Liver (tissue), 9 donors: ENCODE results near the gene SLC24A1. TPM values are rescaled to one million over a fixed set of nuclear protein-coding genes. Genes with fewer than 3 reads are reported as not detected.

Source experiments
- DNase-seq: peaks from one replicate; pipeline ENCODE4 v3.0.0-alpha.2; 2017; ENCODE audit warnings: low spot score
- H3K27ac ChIP-seq, 2 donors: one replicate each; pipeline ENCODE4 v1.7.0; 2013; ENCODE audit warnings: inconsistent platforms in 2 of 2, low read length in 2 of 2, control low read depth in 1 of 2, low read depth in 1 of 2, mild to moderate bottlenecking in 1 of 2
- H3K27me3 ChIP-seq, 4 donors: one replicate each; pipeline versions ENCODE4 v1.6.1 to v1.7.0; 2013; ENCODE audit warnings: low read length in 3 of 4, inconsistent platforms in 1 of 4, mild to moderate bottlenecking in 1 of 4, moderate library complexity in 1 of 4; ENCODE audit not compliant: control insufficient read depth in 4 of 4, insufficient read depth in 4 of 4
- H3K36me3 ChIP-seq, 4 donors: one replicate each; pipeline versions ENCODE4 v1.6.1 to v1.7.0; 2013; ENCODE audit warnings: low read length in 3 of 4, mild to moderate bottlenecking in 3 of 4, low read depth in 1 of 4, moderate library complexity in 1 of 4; ENCODE audit not compliant: control insufficient read depth in 4 of 4, insufficient read depth in 3 of 4
- H3K4me1 ChIP-seq, 4 donors: one replicate each; pipeline versions ENCODE4 v1.6.1 to v1.7.0; 2013; ENCODE audit warnings: low read length in 3 of 4, mild to moderate bottlenecking in 3 of 4, moderate library complexity in 1 of 4; ENCODE audit not compliant: control insufficient read depth in 4 of 4, insufficient read depth in 4 of 4
- H3K4me3 ChIP-seq, 3 donors: one replicate each; pipeline versions ENCODE4 v1.6.1 to v1.7.0; 2013; ENCODE audit warnings: low read length in 3 of 3, control low read depth in 1 of 3, low read depth in 1 of 3, mild to moderate bottlenecking in 1 of 3
- H3K9ac ChIP-seq, 2 donors: one replicate each; pipeline ENCODE4 v1.7.0; 2013; ENCODE audit warnings: low read length in 2 of 2, mild to moderate bottlenecking in 2 of 2, moderate library complexity in 2 of 2, control low read depth in 1 of 2, low read depth in 1 of 2
- H3K9me3 ChIP-seq, 4 donors: one replicate each; pipeline versions ENCODE4 v1.6.1 to v1.7.0; 2013; ENCODE audit warnings: low read length in 3 of 4; ENCODE audit not compliant: control insufficient read depth in 4 of 4
- EGR1 ChIP-seq, 2 donors: IDR thresholded peaks; 2 replicates each; pipeline ENCODE4 v1.6.1; 2016 to 2018; ENCODE audit warnings: antibody characterized with exemption in 2 of 2, low read depth in 2 of 2
- FOXA1 ChIP-seq: IDR thresholded peaks from 2 replicates; pipeline ENCODE4 v1.6.1; 2016; ENCODE audit warnings: antibody characterized with exemption
- FOXA2 ChIP-seq: IDR thresholded peaks from 2 replicates; pipeline ENCODE4 v1.6.1; 2016; ENCODE audit warnings: antibody characterized with exemption
- HNF4A ChIP-seq, 2 donors: conservative IDR thresholded peaks; 2 replicates each; pipeline ENCODE4 v1.6.1; 2016; ENCODE audit warnings: antibody characterized with exemption in 2 of 2, mild to moderate bottlenecking in 2 of 2
- HNF4G ChIP-seq: IDR thresholded peaks from 2 replicates; pipeline ENCODE4 v1.6.1; 2016; ENCODE audit warnings: antibody characterized with exemption
- JUND ChIP-seq, 2 donors: IDR thresholded peaks; 2 replicates each; pipeline ENCODE4 v1.6.1; 2016; ENCODE audit warnings: antibody characterized with exemption in 2 of 2
- NR2F2 ChIP-seq: IDR thresholded peaks from 2 replicates; pipeline ENCODE4 v1.6.1; 2016; ENCODE audit warnings: antibody characterized with exemption
- RAD21 ChIP-seq, 2 donors: IDR thresholded peaks; 2 replicates each; pipeline ENCODE4 v1.6.1; 2016; ENCODE audit warnings: antibody characterized with exemption in 2 of 2, mild to moderate bottlenecking in 2 of 2
- RXRA ChIP-seq, 2 donors: IDR thresholded peaks; 2 replicates each; pipeline ENCODE4 v1.6.1; 2017 to 2018; ENCODE audit warnings: antibody characterized with exemption in 2 of 2, mild to moderate bottlenecking in 1 of 2
- SP1 ChIP-seq: IDR thresholded peaks from 2 replicates; pipeline ENCODE4 v1.6.1; 2018; ENCODE audit warnings: antibody characterized with exemption, mild to moderate bottlenecking
- TAF1 ChIP-seq: conservative IDR thresholded peaks from 2 replicates; pipeline ENCODE4 v1.6.1; 2016; ENCODE audit warnings: antibody characterized with exemption, mild to moderate bottlenecking
- YY1 ChIP-seq: IDR thresholded peaks from 2 replicates; pipeline ENCODE4 v1.6.1; 2016; ENCODE audit warnings: antibody characterized with exemption, mild to moderate bottlenecking
- WGBS: extraction: QIAGEN DNeasy Blood & Tissue Kit; methylation state at CpG from one replicate; pipeline ENCODE4 v1.1.7; 2013; 5-methylcytosine and 5-hydroxymethylcytosine counted together
- polyA plus RNA-seq, 2 donors: library from polyadenylated mRNA; stranded (reverse) in 1 of 2; unstranded in 1 of 2; fragments of 200-250 nt in 1 of 2; fragments of >200 nt in 1 of 2; fragmentation: Nextera tagmentation in 1 of 2; extraction: Ambion mirVana in 1 of 2; gene quantifications; one replicate each; pipeline versions ENCODE4 v1.2.1 to v1.2.3, GENCODE V29; 2013 to 2015
- total RNA-seq, 2 donors: library from RNA; depleted of rRNA; stranded (reverse); fragments of >200 nt; gene quantifications; one replicate each; pipeline ENCODE4 v1.2.3, GENCODE V29; 2014
- TF ChIP-seq, protein P1 (sequence below): IDR thresholded peaks from 2 replicates; pipeline ENCODE4 v1.6.1; 2016; ENCODE audit warnings: antibody characterized with exemption, mild to moderate bottlenecking
- TF ChIP-seq, protein P2 (sequence below): IDR thresholded peaks from 2 replicates; pipeline ENCODE4 v1.6.1; 2016; ENCODE audit warnings: antibody characterized with exemption
- TF ChIP-seq, protein P3 (sequence below): IDR thresholded peaks from 2 replicates; pipeline ENCODE4 v1.6.1; 2016; ENCODE audit warnings: antibody characterized with exemption
- TF ChIP-seq, protein P4 (sequence below): fragments of 150-350 bp; IDR thresholded peaks from 2 replicates; pipeline ENCODE4 v1.5.1; 2017; ENCODE audit warnings: improper control_type of control experiment, low read depth, low read length; ENCODE audit not compliant: missing input control
- TF ChIP-seq, protein P5 (sequence below): IDR thresholded peaks from 2 replicates; pipeline ENCODE4 v1.6.1; 2016; ENCODE audit warnings: antibody characterized with exemption
- donor health status: healthy.
- donor health status: healthy.
- donor health status: healthy.
- donor health status: healthy.
- donor health status: healthy.

The SLC24A1 gene
- total and polyA plus RNA-seq, 4 donors, result 1.8 to 3.3 (median 2.2) TPM

DNA sequence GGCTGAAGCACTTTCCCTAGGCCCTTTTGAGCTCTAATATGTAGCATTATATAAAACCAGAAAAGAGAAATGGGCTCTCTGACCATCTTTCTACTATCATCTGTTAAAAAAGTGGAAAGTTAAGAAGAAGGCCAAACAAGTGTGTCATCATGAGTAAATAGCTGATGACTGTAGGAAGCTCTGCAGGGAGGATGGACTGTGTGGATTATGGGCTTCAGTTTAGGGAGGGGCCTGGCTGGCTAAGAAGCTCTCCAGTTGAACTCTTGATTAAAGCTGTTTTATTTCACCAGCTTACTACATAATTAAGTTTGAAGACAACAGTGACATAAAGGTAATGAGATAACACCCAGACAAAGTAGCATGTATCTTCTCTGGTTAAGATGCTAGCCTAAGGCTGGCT lies 41.5 kb upstream of the SLC24A1 start:
- TF ChIP-seq, protein P1, sequence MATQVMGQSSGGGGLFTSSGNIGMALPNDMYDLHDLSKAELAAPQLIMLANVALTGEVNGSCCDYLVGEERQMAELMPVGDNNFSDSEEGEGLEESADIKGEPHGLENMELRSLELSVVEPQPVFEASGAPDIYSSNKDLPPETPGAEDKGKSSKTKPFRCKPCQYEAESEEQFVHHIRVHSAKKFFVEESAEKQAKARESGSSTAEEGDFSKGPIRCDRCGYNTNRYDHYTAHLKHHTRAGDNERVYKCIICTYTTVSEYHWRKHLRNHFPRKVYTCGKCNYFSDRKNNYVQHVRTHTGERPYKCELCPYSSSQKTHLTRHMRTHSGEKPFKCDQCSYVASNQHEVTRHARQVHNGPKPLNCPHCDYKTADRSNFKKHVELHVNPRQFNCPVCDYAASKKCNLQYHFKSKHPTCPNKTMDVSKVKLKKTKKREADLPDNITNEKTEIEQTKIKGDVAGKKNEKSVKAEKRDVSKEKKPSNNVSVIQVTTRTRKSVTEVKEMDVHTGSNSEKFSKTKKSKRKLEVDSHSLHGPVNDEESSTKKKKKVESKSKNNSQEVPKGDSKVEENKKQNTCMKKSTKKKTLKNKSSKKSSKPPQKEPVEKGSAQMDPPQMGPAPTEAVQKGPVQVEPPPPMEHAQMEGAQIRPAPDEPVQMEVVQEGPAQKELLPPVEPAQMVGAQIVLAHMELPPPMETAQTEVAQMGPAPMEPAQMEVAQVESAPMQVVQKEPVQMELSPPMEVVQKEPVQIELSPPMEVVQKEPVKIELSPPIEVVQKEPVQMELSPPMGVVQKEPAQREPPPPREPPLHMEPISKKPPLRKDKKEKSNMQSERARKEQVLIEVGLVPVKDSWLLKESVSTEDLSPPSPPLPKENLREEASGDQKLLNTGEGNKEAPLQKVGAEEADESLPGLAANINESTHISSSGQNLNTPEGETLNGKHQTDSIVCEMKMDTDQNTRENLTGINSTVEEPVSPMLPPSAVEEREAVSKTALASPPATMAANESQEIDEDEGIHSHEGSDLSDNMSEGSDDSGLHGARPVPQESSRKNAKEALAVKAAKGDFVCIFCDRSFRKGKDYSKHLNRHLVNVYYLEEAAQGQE, result no peak
- no peak for TF ChIP-seq NR2F2
- TF ChIP-seq, protein P2, sequence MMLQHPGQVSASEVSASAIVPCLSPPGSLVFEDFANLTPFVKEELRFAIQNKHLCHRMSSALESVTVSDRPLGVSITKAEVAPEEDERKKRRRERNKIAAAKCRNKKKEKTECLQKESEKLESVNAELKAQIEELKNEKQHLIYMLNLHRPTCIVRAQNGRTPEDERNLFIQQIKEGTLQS, result no peak
- no peak for TF ChIP-seq SP1
- no peak for TF ChIP-seq TAF1
- Histone ChIP-seq H3K27me3 (no peaks in the 10 kb centered on the region), H3K36me3 (peaks cover 11 to 81% (median 48%) of the 10 kb centered on the region in 4 donors), H3K9ac (no peak overlapping the region), H3K9me3 (no peaks in the 10 kb centered on the region), H3K4me1 (no peaks in the 10 kb centered on the region), H3K4me3 (no peak overlapping the region), H3K27ac (no peak overlapping the region)
- DNase-seq, result no peak

DNA sequence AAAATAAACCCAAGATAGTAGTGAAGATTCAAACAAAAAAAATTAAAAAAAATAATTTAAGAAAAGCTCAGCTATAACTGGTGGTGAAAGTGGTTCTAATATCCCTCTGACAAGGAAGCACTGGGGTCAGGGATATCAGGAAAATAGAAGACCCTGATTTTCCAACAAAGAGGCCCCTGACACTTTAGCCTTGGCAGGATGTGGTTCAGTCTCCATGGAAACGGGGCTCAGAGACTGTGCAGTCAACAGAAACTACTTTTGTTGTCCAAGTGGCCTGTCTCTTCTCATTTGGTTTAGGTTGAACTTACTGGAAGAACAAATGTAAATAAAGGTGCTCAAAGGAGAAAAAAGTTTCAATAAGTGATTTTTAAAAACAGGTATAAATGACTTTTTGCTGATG lies 38.0 kb upstream of the SLC24A1 start:
- WGBS, result 62% methylated on average over 1 of the region's 1 CpG
- Histone ChIP-seq H3K9me3 (no peaks in the 10 kb centered on the region), H3K9ac (peak overlapping the region in 1 of 2 donors; percentile 19), H3K27ac (no peak overlapping the region), H3K36me3 (peaks cover 11 to 76% (median 57%) of the 10 kb centered on the region in 4 donors), H3K4me1 (no peaks in the 10 kb centered on the region), H3K4me3 (no peak overlapping the region), H3K27me3 (no peaks in the 10 kb centered on the region)
- TF ChIP-seq NR2F2 (peak; percentile 5), HNF4G (no peak)
- DNase-seq, result no peak

DNA sequence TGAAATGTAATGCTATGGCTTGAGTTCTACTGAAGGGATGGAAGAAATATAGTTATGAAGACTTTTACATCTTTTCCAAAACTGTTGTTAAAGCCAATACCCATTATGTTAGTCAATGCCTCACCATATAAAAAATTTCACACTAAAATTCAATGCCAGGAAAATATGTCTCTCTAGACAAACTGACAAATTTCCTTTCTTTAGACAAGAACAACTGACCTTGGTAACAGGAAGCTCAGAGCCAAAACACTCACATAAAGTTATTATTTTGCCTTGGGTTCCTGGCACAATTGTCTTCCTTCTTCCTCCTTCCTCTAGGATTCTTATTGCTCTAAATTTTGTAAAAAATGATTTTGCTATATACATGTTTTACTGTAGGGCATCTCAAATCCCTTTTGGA lies 37.5 kb upstream of the SLC24A1 start:
- Histone ChIP-seq H3K4me1 (no peaks in the 10 kb centered on the region), H3K4me3 (no peak overlapping the region), H3K27ac (no peak overlapping the region), H3K9ac (no peak overlapping the region), H3K36me3 (peaks cover 7 to 71% (median 57%) of the 10 kb centered on the region in 4 donors), H3K27me3 (no peaks in the 10 kb centered on the region), H3K9me3 (no peaks in the 10 kb centered on the region)
- no peak for DNase-seq
- TF ChIP-seq NR2F2 (no peak), FOXA2 (no peak), FOXA1 (no peak), RXRA (IDR thresholded peaks at IDR 0.05) (no peak), YY1 (no peak), JUND (IDR thresholded peaks at IDR 0.05) (no peak), HNF4G (no peak), EGR1 (IDR thresholded peaks at IDR 0.05; ENCODE audit: low read depth in 2 of 2) (no peak), RAD21 (IDR thresholded peaks at IDR 0.05) (no peak), TAF1 (no peak), SP1 (no peak), HNF4A (conservative IDR thresholded peaks at IDR 0.05) (no peak)
- TF ChIP-seq, protein P3, sequence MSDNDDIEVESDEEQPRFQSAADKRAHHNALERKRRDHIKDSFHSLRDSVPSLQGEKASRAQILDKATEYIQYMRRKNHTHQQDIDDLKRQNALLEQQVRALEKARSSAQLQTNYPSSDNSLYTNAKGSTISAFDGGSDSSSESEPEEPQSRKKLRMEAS, result no peak
- TF ChIP-seq, protein P4, sequence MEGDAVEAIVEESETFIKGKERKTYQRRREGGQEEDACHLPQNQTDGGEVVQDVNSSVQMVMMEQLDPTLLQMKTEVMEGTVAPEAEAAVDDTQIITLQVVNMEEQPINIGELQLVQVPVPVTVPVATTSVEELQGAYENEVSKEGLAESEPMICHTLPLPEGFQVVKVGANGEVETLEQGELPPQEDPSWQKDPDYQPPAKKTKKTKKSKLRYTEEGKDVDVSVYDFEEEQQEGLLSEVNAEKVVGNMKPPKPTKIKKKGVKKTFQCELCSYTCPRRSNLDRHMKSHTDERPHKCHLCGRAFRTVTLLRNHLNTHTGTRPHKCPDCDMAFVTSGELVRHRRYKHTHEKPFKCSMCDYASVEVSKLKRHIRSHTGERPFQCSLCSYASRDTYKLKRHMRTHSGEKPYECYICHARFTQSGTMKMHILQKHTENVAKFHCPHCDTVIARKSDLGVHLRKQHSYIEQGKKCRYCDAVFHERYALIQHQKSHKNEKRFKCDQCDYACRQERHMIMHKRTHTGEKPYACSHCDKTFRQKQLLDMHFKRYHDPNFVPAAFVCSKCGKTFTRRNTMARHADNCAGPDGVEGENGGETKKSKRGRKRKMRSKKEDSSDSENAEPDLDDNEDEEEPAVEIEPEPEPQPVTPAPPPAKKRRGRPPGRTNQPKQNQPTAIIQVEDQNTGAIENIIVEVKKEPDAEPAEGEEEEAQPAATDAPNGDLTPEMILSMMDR, result no peak
- TF ChIP-seq, protein P2, result no peak
- TF ChIP-seq, protein P1, result no peak
- TF ChIP-seq, protein P5, sequence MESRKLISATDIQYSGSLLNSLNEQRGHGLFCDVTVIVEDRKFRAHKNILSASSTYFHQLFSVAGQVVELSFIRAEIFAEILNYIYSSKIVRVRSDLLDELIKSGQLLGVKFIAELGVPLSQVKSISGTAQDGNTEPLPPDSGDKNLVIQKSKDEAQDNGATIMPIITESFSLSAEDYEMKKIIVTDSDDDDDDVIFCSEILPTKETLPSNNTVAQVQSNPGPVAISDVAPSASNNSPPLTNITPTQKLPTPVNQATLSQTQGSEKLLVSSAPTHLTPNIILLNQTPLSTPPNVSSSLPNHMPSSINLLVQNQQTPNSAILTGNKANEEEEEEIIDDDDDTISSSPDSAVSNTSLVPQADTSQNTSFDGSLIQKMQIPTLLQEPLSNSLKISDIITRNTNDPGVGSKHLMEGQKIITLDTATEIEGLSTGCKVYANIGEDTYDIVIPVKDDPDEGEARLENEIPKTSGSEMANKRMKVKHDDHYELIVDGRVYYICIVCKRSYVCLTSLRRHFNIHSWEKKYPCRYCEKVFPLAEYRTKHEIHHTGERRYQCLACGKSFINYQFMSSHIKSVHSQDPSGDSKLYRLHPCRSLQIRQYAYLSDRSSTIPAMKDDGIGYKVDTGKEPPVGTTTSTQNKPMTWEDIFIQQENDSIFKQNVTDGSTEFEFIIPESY, result no peak
